NCI-H345 treated with DMSO at 0.1 percent for 48 hours (cell line): ENCODE data around the gene NAV2.

Experiments
- DNase-seq: peaks from one replicate; lab custom pipeline; 2025; ENCODE audit not compliant: unreplicated experiment; lab: John Stamatoyannopoulos, UW

Gene NAV2

GRCh38 chr11:20097319-20098221 lies 384.9 kb downstream of the NAV2 start:
- DNase-seq, result no peak

- no peak for DNase-seq
Observed at GRCh38 chr11:20099527-20099926, 386.9 kb downstream of the NAV2 start.

GRCh38 chr11:20102397-20102796 lies 389.8 kb downstream of the NAV2 start:
- no peak for DNase-seq

GRCh38 chr11:20103281-20103680 lies 390.6 kb downstream of the NAV2 start:
- DNase-seq, result no peak

GRCh38 chr11:20105427-20105826 lies 392.8 kb downstream of the NAV2 start:
- DNase-seq, result no peak

- DNase-seq, result no peak
Observed at GRCh38 chr11:20109731-20110445, 397.3 kb downstream of the NAV2 start.

- peak; percentile 37 for DNase-seq
Observed at GRCh38 chr11:20110908-20111669, 398.5 kb downstream of the NAV2 start.

- DNase-seq, result no peak
Observed at GRCh38 chr11:20111871-20112270, 399.2 kb downstream of the NAV2 start.

GRCh38 chr11:20112291-20113148 lies 399.9 kb downstream of the NAV2 start:
- no peak for DNase-seq

- no peak for DNase-seq
Observed at GRCh38 chr11:20113149-20113438, 400.5 kb downstream of the NAV2 start.

- DNase-seq, result no peak
Observed at GRCh38 chr11:20114588-20114987, 402.0 kb downstream of the NAV2 start.

GRCh38 chr11:20116825-20117224 lies 404.2 kb downstream of the NAV2 start:
- no peak for DNase-seq

GRCh38 chr11:20117291-20117690 lies 404.7 kb downstream of the NAV2 start:
- DNase-seq, result no peak

- DNase-seq, result no peak
Observed at GRCh38 chr11:20118209-20118608, 405.6 kb downstream of the NAV2 start.

GRCh38 chr11:20119315-20119714 lies 406.7 kb downstream of the NAV2 start:
- DNase-seq, result no peak

- DNase-seq, result no peak
Observed at GRCh38 chr11:20120134-20120925, 407.7 kb downstream of the NAV2 start.

- no peak for DNase-seq
Observed at GRCh38 chr11:20122131-20122530, 409.5 kb downstream of the NAV2 start.

- DNase-seq, result no peak
Observed at GRCh38 chr11:20125927-20126326, 413.3 kb downstream of the NAV2 start.

GRCh38 chr11:20126724-20127123 lies 414.1 kb downstream of the NAV2 start:
- DNase-seq, result no peak
